Fibroblast of lung (primary cell): ENCODE measurements around the gene CTRB2. TPM values are rescaled to one million over a fixed set of nuclear protein-coding genes. Genes with fewer than 3 reads are reported as not detected.

Source experiments
- DNase-seq, 2 donors: peaks; one replicate each; pipeline versions ENCODE4 v3.0.0 to v3.0.0-alpha.2; 2010; ENCODE audit warnings: low read depth in 2 of 2
- H2AFZ ChIP-seq: 2 replicates; pipeline ENCODE4 v1.5.1; 2012; ENCODE audit warnings: low read length, control low read depth, inconsistent platforms
- H3K27ac ChIP-seq: 2 replicates; pipeline ENCODE4 v1.5.1; 2011; ENCODE audit warnings: low read length, control low read depth; ENCODE audit not compliant: insufficient read depth
- H3K27me3 ChIP-seq: 2 replicates; pipeline ENCODE4 v1.5.1; 2011; ENCODE audit warnings: mild to moderate bottlenecking, low read length; ENCODE audit not compliant: control insufficient read depth, insufficient read depth
- H3K36me3 ChIP-seq: 2 replicates; pipeline ENCODE4 v1.5.1; 2011; ENCODE audit warnings: low read length; ENCODE audit not compliant: control insufficient read depth, insufficient read depth
- H3K4me1 ChIP-seq: 2 replicates; pipeline ENCODE4 v1.5.1; 2011; ENCODE audit warnings: low read length; ENCODE audit not compliant: control insufficient read depth, insufficient read depth; ENCODE audit errors: extremely low read depth
- H3K4me2 ChIP-seq: 2 replicates; pipeline ENCODE4 v1.5.1; 2011; ENCODE audit warnings: low read length, control low read depth; ENCODE audit not compliant: insufficient read depth; ENCODE audit errors: extremely low read depth
- H3K4me3 ChIP-seq, 4 experiments: fragments of 200-600 bp in 1 of 4; sonication (generic) in 1 of 4; replicated peaks in 1 of 4; 2 replicates each; pipeline ENCODE4 v1.5.1; 2011 to 2016; ENCODE audit warnings: low read length in 4 of 4, low read depth in 3 of 4, mild to moderate bottlenecking in 3 of 4, control low read depth in 2 of 4, inconsistent platforms in 1 of 4, mixed read lengths in 1 of 4; ENCODE audit not compliant: insufficient read depth in 1 of 4; ENCODE audit errors: control extremely low read depth in 1 of 4
- H3K79me2 ChIP-seq: 2 replicates; pipeline ENCODE4 v1.5.1; 2012; ENCODE audit warnings: mild to moderate bottlenecking, low read length, inconsistent platforms; ENCODE audit not compliant: control insufficient read depth, insufficient read depth
- H3K9ac ChIP-seq: 2 replicates; pipeline ENCODE4 v1.5.1; 2011; ENCODE audit warnings: mild to moderate bottlenecking, low read length, control low read depth; ENCODE audit not compliant: insufficient read depth
- H3K9me3 ChIP-seq: 2 replicates; pipeline ENCODE4 v1.5.1; 2012; ENCODE audit warnings: low read depth, low read length; ENCODE audit not compliant: control insufficient read depth, insufficient read depth
- H4K20me1 ChIP-seq: 2 replicates; pipeline ENCODE4 v1.5.1; 2011; ENCODE audit warnings: low read length; ENCODE audit not compliant: control insufficient read depth, insufficient read depth; ENCODE audit errors: extremely low read depth
- CTCF ChIP-seq, 2 donors: IDR thresholded peaks in 1 of 2; conservative IDR thresholded peaks in 1 of 2; 1 replicate in 1 of 2; 2 replicates in 1 of 2; pipeline ENCODE4 v1.5.1; 2011 to 2012; ENCODE audit warnings: low read length in 2 of 2, control low read depth in 1 of 2, inconsistent platforms in 1 of 2, low read depth in 1 of 2, mild to moderate bottlenecking in 1 of 2
- EZH2 ChIP-seq: IDR thresholded peaks from 2 replicates; pipeline ENCODE4 v1.5.1; 2012; ENCODE audit warnings: low read length, control low read depth, mild to moderate bottlenecking; ENCODE audit errors: missing control alignments
- polyA plus RNA-seq, 2 donors: library from polyadenylated mRNA; depleted of rRNA in 1 of 2; stranded (reverse) in 1 of 2; unstranded in 1 of 2; fragments of >200 nt; gene quantifications; 2 replicates each; pipeline ENCODE4 v1.2.1, GENCODE V29; 2011 to 2012; ENCODE audit warnings: missing spikeins in 1 of 2
- total RNA-seq: library from RNA; depleted of rRNA; stranded (reverse); fragments of >200 nt; gene quantifications from 2 replicates; pipeline ENCODE4 v1.2.1, GENCODE V29; 2014

CTRB2 gene
- total and polyA plus RNA-seq, 2 donors (not counting 1 experiment from before 2014, with no cell fraction given): not detected

- H3K4me1 ChIP-seq: peaks cover 57% of the 10 kb centered on the region
- TF ChIP-seq EZH2 (no peak), CTCF (conservative IDR thresholded peaks at IDR 0.05 in 1 of 2, IDR thresholded peaks at IDR 0.05 in 1 of 2; ENCODE audit: low read depth in 1 of 2, low read length in 2 of 2) (no peak)
- H3K27me3 ChIP-seq: no peaks in the 10 kb centered on the region
- peaks cover 70% of the 10 kb centered on the region for H3K36me3 ChIP-seq
- no peak overlapping the region for H2AFZ ChIP-seq
- H3K4me2 ChIP-seq: no peak overlapping the region
- no peak for DNase-seq
- peaks cover 96% of the 10 kb centered on the region for H3K79me2 ChIP-seq
- H3K4me3 ChIP-seq: no peak overlapping the region
- H3K27ac ChIP-seq: peak overlapping the region; percentile 94
- H3K9ac ChIP-seq: peak overlapping the region; percentile 32
- H4K20me1 ChIP-seq: no peaks in the 10 kb centered on the region
- no peaks in the 10 kb centered on the region for H3K9me3 ChIP-seq
Observed at GRCh38 chr16:75237398-75238131, 30.6 kb upstream of the CTRB2 start.

GRCh38 chr16:75236736-75237397, 29.9 kb upstream of the CTRB2 start:
- Histone ChIP-seq H3K9ac (no peak overlapping the region), H3K9me3 (no peaks in the 10 kb centered on the region), H3K36me3 (peaks cover 65% of the 10 kb centered on the region), H3K4me1 (peaks cover 50% of the 10 kb centered on the region), H3K4me3 (no peak overlapping the region), H3K27me3 (no peaks in the 10 kb centered on the region), H2AFZ (no peak overlapping the region), H3K27ac (peak overlapping the region; percentile 94), H3K79me2 (peaks cover 91% of the 10 kb centered on the region), H3K4me2 (no peak overlapping the region), H4K20me1 (no peaks in the 10 kb centered on the region)
- no peak for DNase-seq
- TF ChIP-seq EZH2: no peak
- no peak for TF ChIP-seq CTCF (conservative IDR thresholded peaks at IDR 0.05 in 1 of 2, IDR thresholded peaks at IDR 0.05 in 1 of 2; ENCODE audit: low read depth in 1 of 2, low read length in 2 of 2)

- no peak overlapping the region for H3K4me2 ChIP-seq
- peaks cover 85% of the 10 kb centered on the region for H3K79me2 ChIP-seq
- no peak overlapping the region for H3K4me3 ChIP-seq
- H3K9ac ChIP-seq: no peak overlapping the region
- no peaks in the 10 kb centered on the region for H3K27me3 ChIP-seq
- H2AFZ ChIP-seq: no peak overlapping the region
- peaks cover 47% of the 10 kb centered on the region for H3K4me1 ChIP-seq
- TF ChIP-seq EZH2: no peak
- TF ChIP-seq CTCF (conservative IDR thresholded peaks at IDR 0.05 in 1 of 2, IDR thresholded peaks at IDR 0.05 in 1 of 2; ENCODE audit: low read depth in 1 of 2, low read length in 2 of 2): no peak
- no peak overlapping the region for H3K27ac ChIP-seq
- H4K20me1 ChIP-seq: no peaks in the 10 kb centered on the region
- no peak for DNase-seq
- H3K9me3 ChIP-seq: no peaks in the 10 kb centered on the region
- peaks cover 60% of the 10 kb centered on the region for H3K36me3 ChIP-seq
Observed at GRCh38 chr16:75236232-75236631, 29.3 kb upstream of the CTRB2 start.
